HG03045 (cell line): ENCODE data around the gene PLB1.
A peak's percentile ranks its signal among the peaks of the same experiment; 100 is the strongest.
"Not testable (repeated sequence)": the region's sequence is repeated elsewhere in the genome, so short reads cannot be mapped to it uniquely, and the experiment has no call there.

Experiments
- ATAC-seq: cut with Tn5 transposase; IDR thresholded peaks from one replicate; pipeline ENCODE4 v1.9.1; 2021; ENCODE audit warnings: mild to moderate bottlenecking, moderate library complexity; ENCODE audit not compliant: unreplicated experiment

PLB1 gene

DNA sequence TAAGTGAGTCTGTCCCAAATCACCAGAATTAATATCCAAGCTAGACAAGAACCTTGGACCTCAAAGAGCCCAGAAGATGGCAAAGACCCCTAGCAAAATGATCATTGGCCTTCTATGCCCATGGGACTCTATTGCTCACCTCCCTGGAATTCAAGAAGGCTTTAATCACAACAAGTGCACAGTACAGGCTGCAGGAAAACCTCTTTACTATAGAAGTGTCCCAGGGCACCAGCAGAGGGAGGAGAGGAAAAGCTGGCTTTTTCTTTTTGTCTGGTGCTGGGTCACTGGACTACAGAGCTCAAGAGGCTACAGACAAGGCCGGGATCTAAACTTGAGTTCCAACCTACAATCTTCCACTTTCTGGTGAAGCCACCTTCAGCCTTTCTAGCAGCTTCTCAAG, 167.5 kb downstream of the PLB1 start:
- no peak for ATAC-seq

GRCh38 chr2:28664120-28664842, 168.4 kb downstream of the PLB1 start:
- ATAC-seq, result no peak

DNA sequence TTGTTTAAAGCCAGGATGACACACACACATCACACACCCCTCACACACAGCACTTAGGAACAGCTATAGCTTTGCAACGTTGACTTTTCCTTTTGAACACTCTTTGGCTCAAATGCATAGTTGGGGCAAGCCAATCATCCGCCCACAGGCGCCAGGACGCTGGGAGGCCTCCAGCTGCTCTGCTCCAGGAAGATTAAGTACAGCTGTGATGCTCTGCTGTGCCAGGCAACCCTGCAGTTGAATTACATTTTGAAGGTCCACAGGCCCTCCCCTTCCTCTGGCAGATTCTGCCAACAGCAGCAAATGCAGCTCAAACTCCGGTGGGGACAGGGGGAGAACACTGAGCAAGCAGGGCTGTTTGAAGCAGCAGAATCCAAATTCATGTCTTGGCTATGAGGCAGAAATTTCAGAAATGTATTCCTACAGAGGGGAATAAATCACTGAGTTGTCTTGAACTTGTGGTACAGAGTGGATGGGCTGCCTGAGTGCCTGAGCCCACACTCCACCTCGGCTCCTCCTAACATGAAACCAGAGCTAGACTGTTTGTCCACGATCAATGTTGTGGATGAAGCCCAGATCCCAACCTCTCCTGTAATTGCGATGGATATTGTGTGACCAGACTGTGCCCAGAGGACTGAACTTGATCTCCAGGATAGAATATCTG, 169.3 kb downstream of the PLB1 start:
- no peak for ATAC-seq

DNA sequence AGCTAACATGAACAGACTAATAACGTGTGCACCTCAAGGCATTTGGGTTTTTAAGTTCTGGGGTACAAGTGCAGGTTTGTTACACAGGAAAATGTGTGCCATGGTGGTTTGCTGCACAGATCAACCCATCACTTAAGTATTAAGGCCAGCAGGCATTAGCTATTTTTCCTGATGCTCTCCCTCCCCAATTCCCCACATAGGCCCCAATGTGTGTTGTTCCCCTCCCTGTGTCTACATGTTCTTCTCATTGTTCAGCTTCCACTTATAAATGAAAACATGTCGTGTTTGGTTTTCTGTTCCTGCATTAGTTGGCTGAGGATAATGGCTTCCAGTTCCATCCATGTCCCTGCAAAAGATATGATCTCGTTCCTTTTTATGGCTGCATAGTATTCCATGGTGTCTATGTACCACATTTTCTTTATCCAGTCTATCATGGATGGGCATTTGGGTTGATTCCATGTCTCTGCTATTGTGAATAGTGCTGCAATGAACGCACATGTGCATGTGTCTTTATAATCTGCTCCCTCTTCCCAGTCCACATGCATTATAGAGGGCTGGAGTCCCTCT, 170.0 kb downstream of the PLB1 start:
- ATAC-seq, result not testable (repeated sequence)

DNA sequence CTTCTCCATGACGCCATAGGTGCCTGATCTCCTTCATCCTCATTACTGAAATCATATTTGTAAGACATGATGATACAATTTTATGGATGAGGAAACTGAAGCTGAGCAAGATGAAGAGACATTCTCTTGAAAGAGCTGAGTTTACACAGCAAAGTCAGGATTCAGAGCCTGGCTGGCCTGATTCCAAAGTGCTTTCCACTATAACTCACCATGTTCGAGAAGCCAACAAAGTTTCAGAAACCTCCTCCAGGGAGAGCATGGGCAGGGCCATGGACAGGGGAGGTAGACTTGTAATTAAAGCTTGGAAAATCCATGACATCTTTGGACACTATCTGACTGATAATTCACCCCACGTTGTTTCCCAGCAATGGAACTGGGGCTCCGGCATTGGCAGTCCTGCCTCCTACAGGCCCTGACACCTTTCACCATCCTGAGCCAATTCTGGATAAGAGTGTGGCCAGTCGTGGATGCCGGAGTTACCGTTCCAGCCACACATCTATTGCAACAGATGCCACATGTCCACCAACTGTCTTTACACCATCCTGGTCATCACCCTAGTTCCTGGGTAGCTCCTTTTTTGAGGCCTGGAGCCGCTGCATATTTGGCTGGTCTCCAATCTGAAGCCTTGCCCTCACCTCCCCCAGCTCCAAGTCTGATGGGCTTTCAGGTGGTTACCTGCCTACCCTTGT, 170.8 kb downstream of the PLB1 start:
- ATAC-seq, result no peak

DNA sequence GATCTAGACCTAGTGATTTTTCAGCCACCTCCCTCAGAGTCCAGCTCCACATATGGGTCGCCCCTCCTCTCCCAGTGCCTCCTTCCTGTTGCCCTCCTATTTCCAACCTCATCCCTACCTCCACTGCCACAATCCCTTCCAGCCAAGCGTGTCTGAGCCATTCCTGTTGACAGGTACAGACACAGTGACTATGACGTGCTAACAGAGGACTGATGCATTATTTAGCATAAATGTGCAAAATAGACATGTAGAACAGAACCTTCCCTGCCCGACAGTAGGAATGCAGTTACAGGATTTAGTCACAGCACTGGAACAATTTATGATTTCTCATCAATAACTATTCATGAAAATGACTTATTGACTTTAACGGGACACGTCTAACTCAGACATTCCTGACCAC, 171.4 kb downstream of the PLB1 start:
- ATAC-seq, result no peak

DNA sequence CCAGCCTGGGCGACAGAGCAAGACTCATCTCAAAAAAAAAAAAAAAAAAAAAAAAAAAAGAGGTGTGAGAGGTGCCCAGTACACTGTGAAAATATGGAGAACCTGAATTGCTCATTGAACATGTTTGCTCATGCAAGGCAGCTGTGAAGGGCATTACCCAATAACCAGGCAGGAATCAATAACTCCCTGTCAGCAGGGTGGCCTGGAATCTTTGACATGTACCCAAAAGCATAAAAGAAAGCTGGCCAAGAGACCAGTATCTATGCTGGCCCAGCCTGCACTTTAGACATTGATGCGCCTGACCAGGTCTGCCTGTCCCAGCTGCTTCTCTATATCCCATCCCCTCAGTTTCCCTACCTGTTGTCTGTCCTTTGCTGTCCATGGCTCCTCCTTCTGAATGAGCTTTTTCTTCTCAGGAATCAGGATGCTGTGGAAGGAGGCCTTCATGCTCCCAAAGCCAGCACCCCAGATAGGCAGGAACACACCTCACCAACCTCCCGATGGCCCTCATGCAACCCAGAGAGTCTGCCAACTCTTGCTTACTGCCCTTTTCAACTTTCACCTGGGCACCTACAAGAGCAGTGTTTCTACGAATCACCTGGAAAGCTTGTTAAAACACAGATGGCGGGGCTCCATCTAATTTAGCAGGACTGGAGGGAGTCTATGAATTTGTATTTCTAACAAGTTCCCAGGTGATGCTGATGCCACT, 172.4 kb downstream of the PLB1 start:
- no peak for ATAC-seq

DNA sequence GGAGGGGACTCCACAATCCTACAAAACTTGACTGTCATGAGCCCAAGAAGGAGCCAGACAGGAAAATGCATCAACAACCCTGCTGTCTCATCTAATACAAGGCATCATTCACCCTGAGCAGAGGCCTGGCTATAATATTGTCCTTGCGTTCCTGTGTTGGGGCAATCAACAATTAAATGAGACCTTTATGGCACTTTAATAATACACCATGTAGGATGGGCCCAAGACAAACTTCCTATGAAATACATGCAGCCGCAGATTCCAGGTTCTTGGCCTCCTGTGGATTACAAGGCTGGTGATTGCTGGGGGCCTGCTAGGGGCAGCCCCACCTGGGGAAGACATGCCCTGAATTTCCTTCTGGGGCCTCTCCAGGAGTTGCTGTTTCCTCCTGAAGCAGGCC, 173.0 kb downstream of the PLB1 start:
- no peak for ATAC-seq

DNA sequence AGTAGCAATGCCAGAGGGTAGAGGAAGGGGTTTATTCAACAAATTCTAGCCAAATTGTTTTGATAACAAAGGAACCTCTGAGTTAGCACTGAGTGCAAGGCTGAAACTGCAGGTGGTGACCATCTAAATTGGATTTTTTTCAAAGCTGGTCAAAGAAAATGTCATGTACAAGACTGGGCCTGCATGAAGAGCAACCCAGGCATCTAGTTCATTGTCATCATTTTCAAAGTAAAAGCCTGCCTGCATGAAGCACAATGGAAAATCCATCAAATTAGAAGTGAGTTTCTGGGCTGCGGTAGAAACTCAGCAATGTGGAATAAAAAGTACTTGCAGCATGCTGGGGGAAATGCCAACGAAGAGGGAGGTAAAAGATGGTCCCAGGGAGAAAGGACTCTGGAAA, 175.0 kb downstream of the PLB1 start:
- no peak for ATAC-seq

DNA sequence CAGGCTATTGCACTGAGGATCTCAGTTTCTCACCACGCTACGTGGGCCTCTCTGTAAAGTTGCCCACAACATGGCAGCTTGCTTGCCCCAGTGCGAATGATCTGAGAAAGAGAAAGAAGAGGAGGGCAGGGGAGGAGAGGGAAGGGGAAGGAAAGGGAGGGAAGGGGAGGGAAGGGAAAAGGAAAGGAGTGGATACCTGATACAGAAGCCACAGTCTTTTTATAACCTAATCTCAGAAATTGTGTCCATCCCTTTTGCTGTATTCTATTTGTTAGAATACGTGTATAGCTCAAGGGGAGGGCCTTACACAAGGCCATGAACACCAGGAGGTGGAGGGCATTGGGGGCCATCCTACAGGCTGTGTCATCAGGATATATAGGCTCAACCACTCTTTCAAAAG, 177.5 kb downstream of the PLB1 start:
- ATAC-seq, result no peak

DNA sequence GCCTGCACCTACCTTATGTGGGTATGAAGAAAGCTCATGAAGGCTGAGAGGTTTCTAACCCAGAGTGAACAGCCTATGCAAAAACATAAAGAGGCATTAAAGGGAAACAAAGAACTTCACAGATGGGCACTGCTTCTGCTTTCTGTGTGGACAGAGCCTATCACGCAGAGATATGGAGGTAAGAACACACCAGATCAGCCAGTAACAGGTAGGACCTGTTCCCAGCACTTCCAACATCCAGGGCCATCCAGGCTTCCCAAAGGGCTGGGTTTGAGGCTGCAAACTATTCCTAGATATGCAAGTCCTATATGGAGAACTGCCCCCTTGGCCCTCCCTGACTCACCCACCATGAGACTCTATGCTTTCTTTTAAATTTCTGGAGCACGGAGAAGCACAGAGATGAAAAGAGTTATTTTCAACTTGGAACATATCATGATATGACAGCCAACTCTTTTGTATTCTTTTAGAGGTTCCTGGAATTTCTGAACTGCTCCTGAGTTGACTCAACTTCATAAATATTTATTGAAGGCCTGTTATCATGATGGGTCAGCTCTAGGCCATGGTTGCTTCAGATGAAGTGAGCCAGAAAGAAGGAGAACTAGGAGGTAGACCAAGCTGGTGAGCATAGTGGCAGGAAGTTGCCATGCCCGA, 178.3 kb downstream of the PLB1 start:
- no peak for ATAC-seq

DNA sequence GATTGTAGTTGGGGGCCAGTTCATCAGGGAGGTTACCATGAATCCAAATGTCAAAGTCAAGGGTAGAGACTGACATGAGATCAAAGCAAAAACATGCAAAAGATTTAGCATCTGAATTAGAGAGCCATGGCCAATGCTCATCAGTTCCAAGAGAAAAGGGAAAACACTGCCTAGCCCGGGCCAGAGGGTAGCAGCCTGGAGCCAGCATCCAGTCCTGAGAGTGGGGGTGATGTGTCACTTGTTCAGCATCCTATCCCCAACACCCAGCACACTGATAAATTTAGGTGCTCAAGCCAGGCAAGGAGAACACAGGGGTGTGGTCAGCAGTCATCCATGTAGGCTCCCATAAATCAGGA, 178.8 kb downstream of the PLB1 start:
- ATAC-seq, result no peak

DNA sequence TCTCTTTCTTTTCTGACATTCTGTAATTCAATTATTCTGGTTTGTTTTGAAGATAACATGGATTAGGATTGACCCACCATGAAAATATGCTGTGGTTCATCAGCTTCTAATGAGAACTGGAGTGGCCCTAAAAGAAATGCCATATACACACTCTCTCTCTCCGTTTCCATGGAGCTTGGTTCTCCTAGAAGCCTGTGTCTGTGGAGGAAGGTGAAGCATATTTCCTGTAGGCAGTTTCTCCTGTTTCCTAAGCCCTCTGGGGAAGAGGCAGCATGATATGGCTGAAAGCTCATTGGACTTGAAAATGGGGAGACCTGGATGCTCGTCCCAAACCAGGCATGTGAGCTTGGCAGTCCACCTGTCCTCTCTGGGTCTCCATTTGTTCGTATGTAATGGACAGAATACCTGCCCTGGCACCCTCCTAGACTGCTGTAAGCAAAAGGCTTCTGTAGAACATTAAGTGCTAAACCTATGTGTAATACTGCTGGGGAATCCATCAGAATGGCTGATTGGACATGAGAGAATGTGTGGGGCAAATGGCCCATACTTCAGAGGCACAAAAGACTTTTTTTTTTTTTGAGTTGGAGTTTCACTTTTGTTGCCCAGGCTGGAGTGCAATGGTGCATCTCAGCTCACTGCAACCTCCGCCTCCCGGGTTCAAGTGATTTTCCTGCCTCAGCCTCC, 180.4 kb downstream of the PLB1 start:
- ATAC-seq, result no peak

- no peak for ATAC-seq
Measured at GRCh38 chr2:28678175-28678855, 182.5 kb downstream of the PLB1 start.

DNA sequence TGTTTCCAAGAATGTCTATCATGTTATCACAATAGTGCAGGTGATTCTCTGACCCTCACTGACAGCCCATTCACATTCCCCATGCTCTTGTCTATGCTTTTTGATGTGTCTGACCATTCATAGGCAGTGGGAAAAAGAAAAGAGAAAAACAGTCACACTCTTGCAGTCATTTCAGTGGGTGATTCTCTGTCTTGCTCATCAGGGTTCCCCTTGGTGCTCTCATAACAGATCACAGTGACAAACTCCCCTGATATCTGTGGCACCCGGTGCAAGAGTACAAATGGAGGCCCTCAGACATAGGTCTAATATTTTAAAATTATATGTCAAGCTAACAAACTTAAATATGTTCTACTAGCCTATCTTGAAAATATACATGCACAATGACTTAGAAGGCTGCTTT, 183.1 kb downstream of the PLB1 start:
- ATAC-seq, result peak; percentile 48

DNA sequence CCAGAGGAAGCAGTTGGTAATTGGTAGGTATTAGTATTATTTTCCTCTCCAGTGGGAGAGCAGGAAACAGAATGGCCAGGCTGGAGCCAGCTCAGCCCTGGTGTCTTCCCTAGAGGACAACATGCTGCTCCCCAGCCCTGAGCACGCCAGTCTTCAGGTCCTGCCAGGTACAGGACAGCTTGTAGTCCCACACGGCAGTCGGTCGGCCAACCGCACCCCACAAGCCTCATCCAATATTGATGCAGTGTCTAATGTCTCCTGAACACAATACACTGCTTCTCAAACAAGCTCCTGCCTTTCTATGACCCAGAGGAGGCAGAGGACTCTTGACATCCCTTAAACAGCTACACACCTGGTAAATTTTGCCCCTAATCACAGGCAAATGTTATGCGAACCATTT, 184.8 kb downstream of the PLB1 start:
- ATAC-seq, result no peak

- peak; percentile 73 for ATAC-seq
Measured at GRCh38 chr2:28681158-28681571, 185.3 kb downstream of the PLB1 start.

- no peak for ATAC-seq
Measured at GRCh38 chr2:28681606-28682005, 185.7 kb downstream of the PLB1 start.

DNA sequence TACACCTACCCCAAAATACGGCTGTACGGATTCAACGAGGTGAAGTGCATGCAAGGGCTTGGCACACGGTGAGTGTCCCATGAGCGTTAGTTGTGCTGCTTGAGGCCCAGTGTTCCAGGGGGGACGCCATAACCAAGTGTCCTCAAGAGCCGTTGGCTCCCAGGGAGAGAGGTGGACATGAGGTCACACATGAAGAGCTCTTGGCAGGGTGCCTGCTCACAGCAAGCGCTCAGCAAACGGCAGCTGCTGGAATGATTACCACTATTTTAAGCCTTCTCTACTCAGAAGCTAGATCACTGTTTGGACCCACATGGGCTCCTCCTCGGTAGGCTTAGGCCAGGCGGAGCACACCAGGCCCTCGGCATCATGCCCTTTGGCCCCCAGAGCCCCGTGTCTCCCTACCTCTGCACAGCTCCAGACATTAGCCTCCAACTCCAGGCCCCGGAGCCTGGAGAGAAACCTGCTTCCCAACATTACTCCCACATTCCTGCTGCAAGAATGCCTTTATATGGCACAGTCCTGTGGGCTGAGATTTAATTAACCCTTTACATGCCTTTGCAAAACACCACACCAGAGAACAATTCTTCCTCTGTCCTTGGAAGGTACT, 187.3 kb downstream of the PLB1 start:
- no peak for ATAC-seq
